Gastroesophageal sphincter (tissue), 4 donors: ENCODE measurements around the gene UBR3. TPM values are rescaled to one million over a fixed set of nuclear protein-coding genes. Genes with fewer than 3 reads are reported as not detected.

Experiments used
- ATAC-seq: fragments of 150-250 bp; one replicate; pipeline ENCODE4 v1.9.1; 2016; ENCODE audit warnings: mild to moderate bottlenecking, moderate library complexity
- H3K27ac ChIP-seq, 4 donors: fragments of 200-600 bp; sonication (generic) in 3 of 4; 1 replicate in 3 of 4; 2 replicates in 1 of 4; pipeline ENCODE4 v1.5.1; 2016 to 2019
- H3K27me3 ChIP-seq: fragments of 200-600 bp; sonication (generic); one replicate; pipeline ENCODE4 v1.5.1; 2019
- H3K36me3 ChIP-seq, 2 donors: fragments of 200-600 bp; sonication (generic); one replicate each; pipeline ENCODE4 v1.5.1; 2019; ENCODE audit warnings: control low read depth in 1 of 2
- H3K4me1 ChIP-seq, 3 donors: fragments of 200-600 bp; sonication (generic); 1 replicate in 2 of 3; 2 replicates in 1 of 3; pipeline ENCODE4 v1.5.1; 2016 to 2019; ENCODE audit warnings: control low read depth in 2 of 3
- H3K4me3 ChIP-seq, 2 donors: fragments of 200-600 bp; sonication (generic); one replicate each; pipeline ENCODE4 v1.5.1; 2019; ENCODE audit warnings: mild to moderate bottlenecking in 1 of 2, moderate library complexity in 1 of 2
- H3K9me3 ChIP-seq, 3 donors: fragments of 200-600 bp; sonication (generic); one replicate each; pipeline ENCODE4 v1.5.1; 2017 to 2019; ENCODE audit warnings: control low read depth in 2 of 3
- CTCF ChIP-seq, 4 experiments: fragments of 200-600 bp in 2 of 4; fragments of 450-650 bp in 2 of 4; sonication (generic) in 1 of 4; IDR thresholded peaks; one replicate each; pipeline ENCODE4 v1.5.1; 2017 to 2019; ENCODE audit warnings: antibody characterized with exemption in 4 of 4, mild to moderate bottlenecking in 2 of 4, moderate library complexity in 2 of 4
- EP300 ChIP-seq: sonication (generic); formaldehyde crosslinking; IDR thresholded peaks from one replicate; pipeline ENCODE4 v1.6.1; 2017; ENCODE audit warnings: antibody characterized with exemption, mild to moderate bottlenecking
- POLR2A ChIP-seq, 2 donors: fragments of 450-650 bp; IDR thresholded peaks; one replicate each; pipeline ENCODE4 v1.6.1; 2017; ENCODE audit warnings: antibody characterized with exemption in 2 of 2, mild to moderate bottlenecking in 2 of 2, moderate library complexity in 1 of 2
- POLR2AphosphoS5 ChIP-seq: sonication (generic); formaldehyde crosslinking; IDR thresholded peaks from one replicate; pipeline ENCODE4 v1.6.1; 2017; ENCODE audit warnings: antibody characterized with exemption
- WGBS, 2 donors: methylation state at CpG; one replicate each; pipeline ENCODE4 v1.1.5; 2018; ENCODE audit warnings: low coverage in 1 of 2; 5-methylcytosine and 5-hydroxymethylcytosine counted together
- total RNA-seq, 4 donors: library from RNA; depleted of rRNA; stranded (reverse); fragments of >200 nt; gene quantifications; one replicate each; pipeline ENCODE4 v1.1.0, GENCODE V29; 2016

Gene UBR3
- 100 to 1,000 TPM in 1 of 4 donors, 10 to 100 TPM in 3; 52.9 to 122 (median 66.9) TPM for total RNA-seq

DNA sequence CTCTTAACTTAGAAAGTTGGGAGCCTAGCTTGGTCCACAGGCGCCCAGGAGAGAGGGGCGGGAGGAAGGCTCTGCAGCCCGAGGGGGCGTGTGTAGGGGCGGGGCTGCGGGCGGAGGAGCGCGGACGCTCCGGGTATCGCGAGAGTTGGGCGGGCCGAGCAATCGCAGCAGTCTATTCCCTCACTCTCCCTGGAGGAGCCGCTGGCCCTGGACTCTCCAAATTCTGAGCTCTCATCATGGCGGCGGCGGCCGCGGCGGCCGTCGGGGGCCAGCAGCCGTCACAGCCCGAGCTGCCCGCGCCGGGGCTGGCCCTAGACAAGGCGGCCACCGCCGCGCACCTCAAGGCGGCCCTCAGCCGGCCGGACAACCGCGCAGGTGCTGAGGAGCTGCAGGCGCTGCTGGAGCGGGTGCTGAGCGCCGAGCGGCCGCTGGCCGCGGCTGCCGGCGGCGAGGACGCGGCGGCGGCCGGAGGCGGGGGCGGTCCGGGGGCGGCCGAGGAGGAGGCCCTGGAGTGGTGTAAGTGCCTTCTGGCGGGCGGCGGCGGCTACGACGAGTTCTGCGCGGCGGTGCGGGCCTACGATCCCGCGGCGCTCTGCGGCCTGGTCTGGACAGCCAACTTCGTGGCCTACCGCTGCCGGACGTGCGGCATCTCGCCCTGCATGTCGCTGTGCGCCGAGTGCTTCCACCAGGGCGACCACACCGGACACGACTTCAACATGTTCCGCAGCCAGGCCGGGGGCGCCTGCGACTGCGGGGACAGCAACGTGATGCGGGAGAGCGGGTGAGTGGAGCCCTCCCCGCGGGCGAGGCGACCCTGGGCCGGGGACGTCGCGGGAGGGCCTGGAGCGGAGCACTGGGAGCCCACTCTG, at the start of gene UBR3:
Gene UBR3, plus strand, starts transcription at position 183 of the 869 bp plus-strand sequence. Its CDS starts 54 bp downstream, at position 237.
- TF ChIP-seq EP300 (no peak), CTCF (IDR thresholded peaks at IDR 0.05) (peak in 3 of 4 experiments; percentile 3 to 16 (median 15)), POLR2A (IDR thresholded peaks at IDR 0.05) (peak; percentile 84), POLR2AphosphoS5 (peak; percentile 81)
- H3K27ac ChIP-seq, result peak within 1 kb of the TSS; percentile 76 to 95 (median 89)
- H3K36me3 ChIP-seq, result no peaks in the 10 kb centered on the region
- H3K4me3 ChIP-seq, result peak within 1 kb of the TSS; percentile 81 to 96
- no peaks in the 10 kb centered on the region for H3K27me3 ChIP-seq
- peak; percentile 94 for ATAC-seq
- H3K4me1 ChIP-seq, result peaks cover 6 to 72% (median 27%) of the 10 kb centered on the region in 3 donors
- H3K9me3 ChIP-seq, result no peaks in the 10 kb centered on the region
- WGBS, 2 donors, result 0 to 3% methylated on average over 3 to 12 of the region's 104 CpGs

DNA sequence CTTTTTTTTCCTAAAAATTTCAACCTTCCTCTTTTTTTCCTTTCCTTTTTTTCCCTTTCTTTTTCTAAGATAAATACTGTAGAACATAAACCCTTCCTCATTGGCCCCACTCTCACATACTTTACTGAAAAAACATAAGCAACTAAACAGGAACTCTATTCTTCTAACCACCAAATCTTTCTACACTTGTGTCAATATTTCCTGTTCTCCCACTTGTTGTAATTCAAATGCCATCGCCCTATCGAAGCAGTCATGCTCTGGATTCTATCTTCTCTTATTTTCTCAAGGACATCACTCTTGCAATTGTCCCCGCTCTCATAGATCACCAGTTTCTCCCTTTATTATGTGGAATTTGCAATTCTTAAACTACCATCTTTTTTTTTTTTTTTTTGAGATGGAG, 48.8 kb upstream of the UBR3 start:
- no peaks in the 10 kb centered on the region for H3K27me3 ChIP-seq
- H3K36me3 ChIP-seq, result no peaks in the 10 kb centered on the region
- H3K4me1 ChIP-seq, result peaks cover 0 to 16% (median 5%) of the 10 kb centered on the region in 3 donors
- no peak overlapping the region for H3K4me3 ChIP-seq
- 77 to 84% methylated on average over 3 of the region's 3 CpGs for WGBS, 2 donors
- TF ChIP-seq EP300 (no peak), CTCF (IDR thresholded peaks at IDR 0.05) (no peak), POLR2AphosphoS5 (no peak), POLR2A (IDR thresholded peaks at IDR 0.05) (no peak)
- H3K9me3 ChIP-seq, result no peaks in the 10 kb centered on the region
- no peak for ATAC-seq
- no peak overlapping the region for H3K27ac ChIP-seq

- H3K4me1 ChIP-seq, result peaks cover 0 to 5% (median 0%) of the 10 kb centered on the region in 3 donors
- H3K27me3 ChIP-seq, result no peaks in the 10 kb centered on the region
- H3K9me3 ChIP-seq, result no peaks in the 10 kb centered on the region
- no peaks in the 10 kb centered on the region for H3K36me3 ChIP-seq
- no peak for ATAC-seq
- no peak overlapping the region for H3K27ac ChIP-seq
- 83 to 98% methylated on average over 4 of the region's 4 CpGs for WGBS, 2 donors
- no peak overlapping the region for H3K4me3 ChIP-seq
- no peak for TF ChIP-seq POLR2AphosphoS5
- TF ChIP-seq EP300, result no peak
- TF ChIP-seq CTCF (IDR thresholded peaks at IDR 0.05), result no peak
- TF ChIP-seq POLR2A (IDR thresholded peaks at IDR 0.05), result no peak
Measured at GRCh38 chr2:169781249-169782013, 45.8 kb upstream of the UBR3 start.

GRCh38 chr2:169782513-169782912, 44.7 kb upstream of the UBR3 start:
- WGBS, 2 donors, result 91% methylated on average over 1 of the region's 1 CpG; no CpG with 5 or more reads in 1 of the 2 donors

More at GRCh38 chr2:169782513-169782912, 44.7 kb upstream of the UBR3 start:
- Histone ChIP-seq H3K27ac (no peak overlapping the region), H3K4me1 (no peaks in the 10 kb centered on the region), H3K9me3 (no peaks in the 10 kb centered on the region), H3K27me3 (no peaks in the 10 kb centered on the region), H3K36me3 (no peaks in the 10 kb centered on the region), H3K4me3 (no peak overlapping the region)
- ATAC-seq, result no peak
- TF ChIP-seq CTCF (IDR thresholded peaks at IDR 0.05) (no peak), POLR2AphosphoS5 (no peak), POLR2A (IDR thresholded peaks at IDR 0.05) (no peak), EP300 (no peak)
